OCI-LY3 (cell line): ENCODE results near the gene SLC12A7.

Source experiments
- H2AFZ ChIP-seq: fragments of 200-600, 300-600 bp; shearing (Covaris generic); 2 replicates; pipeline ENCODE4 v1.6.0; 2014; ENCODE audit warnings: antibody characterized with exemption, low read depth, low read length
- H3K27ac ChIP-seq: fragments of 200-600, 300-600 bp; sonication (generic); 2 replicates; pipeline ENCODE4 v1.5.1; 2014; ENCODE audit warnings: mild to moderate bottlenecking, low read length, moderate library complexity, mixed read lengths
- H3K27me3 ChIP-seq: fragments of 200-600, 300-600 bp; sonication (generic); 2 replicates; pipeline ENCODE4 v1.6.1; 2014; ENCODE audit warnings: low read depth, low read length, mixed read lengths
- H3K36me3 ChIP-seq: fragments of 200-600, 300-600 bp; sonication (generic); replicated peaks from 2 replicates; pipeline ENCODE3; 2014; ENCODE audit warnings: low read depth, low read length, mixed read lengths
- H3K4me1 ChIP-seq: fragments of 300-600, 200-600 bp; sonication (generic); 2 replicates; pipeline ENCODE4 v1.6.1; 2014; ENCODE audit warnings: low read length, mixed read lengths
- H3K4me2 ChIP-seq: fragments of 200-600, 300-600 bp; sonication (generic); 2 replicates; pipeline ENCODE4 v1.6.1; 2014; ENCODE audit warnings: low read length, mixed read lengths
- H3K4me3 ChIP-seq: fragments of 300-600, 200-600 bp; sonication (generic); 2 replicates; pipeline ENCODE4 v1.5.1; 2014; ENCODE audit warnings: antibody characterized with exemption, mild to moderate bottlenecking, low read length, moderate library complexity
- H3K79me2 ChIP-seq: fragments of 300-600, 200-600 bp; shearing (Covaris generic); 2 replicates; pipeline ENCODE4 v1.6.1; 2014; ENCODE audit warnings: mild to moderate bottlenecking, low read length, mixed read lengths
- H3K9ac ChIP-seq: fragments of 300-600, 200-600 bp; shearing (Covaris generic); 2 replicates; pipeline ENCODE4 v1.6.0; 2014; ENCODE audit warnings: mild to moderate bottlenecking, low read length, moderate library complexity
- H3K9me3 ChIP-seq: fragments of 200-600, 300-600 bp; shearing (Covaris generic); 2 replicates; pipeline ENCODE4 v1.6.1; 2014; ENCODE audit warnings: low read length, mixed read lengths; ENCODE audit not compliant: insufficient read depth
- H4K20me1 ChIP-seq: fragments of 200-600, 300-600 bp; sonication (generic); 2 replicates; pipeline ENCODE4 v1.6.1; 2016; ENCODE audit warnings: low read length, mixed read lengths; ENCODE audit not compliant: insufficient read depth
- EZH2phosphoT487 ChIP-seq: fragments of 200-600 bp; shearing (Covaris generic); IDR thresholded peaks from 2 replicates; pipeline ENCODE4 v1.6.1; 2018; ENCODE audit warnings: antibody characterized with exemption, mixed run types, low read depth
- TF ChIP-seq, protein P1 (sequence below): fragments of 200-600, 300-600 bp; sonication (generic); IDR thresholded peaks from 2 replicates; pipeline ENCODE4 v1.5.1; 2014; ENCODE audit warnings: antibody characterized with exemption, low read length, low read depth

Gene SLC12A7

DNA sequence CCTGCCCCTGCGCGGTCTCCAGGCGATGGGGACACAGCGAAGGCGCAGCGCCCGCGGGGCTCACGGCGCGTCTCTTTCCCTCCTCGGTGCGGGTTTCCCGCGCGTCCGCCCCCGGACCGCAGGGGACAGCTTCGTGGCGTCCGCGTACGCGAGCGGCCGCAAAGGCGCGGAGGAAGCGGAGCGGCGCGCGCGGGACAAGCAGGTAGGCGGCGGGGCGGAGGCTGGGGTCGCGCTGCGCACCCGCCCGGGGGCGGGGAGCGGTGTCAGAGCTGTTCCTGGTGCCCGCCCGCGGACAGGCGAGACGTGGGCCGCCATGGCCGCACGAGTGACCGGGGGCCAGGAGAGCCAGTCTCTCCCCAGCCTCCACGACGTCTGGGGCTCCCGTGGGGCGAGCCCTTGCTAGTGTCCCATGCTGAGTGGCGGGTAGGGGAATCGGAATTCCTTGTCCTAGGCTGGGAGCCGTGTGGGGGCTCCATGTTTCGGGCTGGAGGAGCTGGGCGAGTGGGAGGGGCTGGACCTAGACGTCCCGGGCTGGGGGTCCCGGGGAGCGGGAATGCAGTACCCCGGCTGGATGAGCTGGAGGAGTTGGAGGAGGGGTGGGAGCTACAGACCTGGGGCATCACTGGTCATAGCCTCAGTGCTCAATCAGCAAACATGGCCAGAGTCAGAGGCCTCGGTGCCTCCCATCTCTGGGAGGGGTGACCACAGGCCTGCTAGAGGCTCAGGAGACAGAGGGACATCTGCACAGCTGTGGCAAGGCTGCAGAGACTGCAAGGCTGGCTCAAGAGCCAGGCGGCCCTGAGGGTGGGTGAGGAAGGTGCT is 102.3 kb downstream of the SLC12A7 start:
- no peak overlapping the region for H3K27ac ChIP-seq
- H3K79me2 ChIP-seq: no peaks in the 10 kb centered on the region
- H3K9me3 ChIP-seq: no peaks in the 10 kb centered on the region
- no peaks in the 10 kb centered on the region for H3K27me3 ChIP-seq
- H3K4me2 ChIP-seq: no peak overlapping the region
- H3K4me1 ChIP-seq: no peaks in the 10 kb centered on the region
- TF ChIP-seq, protein P1, sequence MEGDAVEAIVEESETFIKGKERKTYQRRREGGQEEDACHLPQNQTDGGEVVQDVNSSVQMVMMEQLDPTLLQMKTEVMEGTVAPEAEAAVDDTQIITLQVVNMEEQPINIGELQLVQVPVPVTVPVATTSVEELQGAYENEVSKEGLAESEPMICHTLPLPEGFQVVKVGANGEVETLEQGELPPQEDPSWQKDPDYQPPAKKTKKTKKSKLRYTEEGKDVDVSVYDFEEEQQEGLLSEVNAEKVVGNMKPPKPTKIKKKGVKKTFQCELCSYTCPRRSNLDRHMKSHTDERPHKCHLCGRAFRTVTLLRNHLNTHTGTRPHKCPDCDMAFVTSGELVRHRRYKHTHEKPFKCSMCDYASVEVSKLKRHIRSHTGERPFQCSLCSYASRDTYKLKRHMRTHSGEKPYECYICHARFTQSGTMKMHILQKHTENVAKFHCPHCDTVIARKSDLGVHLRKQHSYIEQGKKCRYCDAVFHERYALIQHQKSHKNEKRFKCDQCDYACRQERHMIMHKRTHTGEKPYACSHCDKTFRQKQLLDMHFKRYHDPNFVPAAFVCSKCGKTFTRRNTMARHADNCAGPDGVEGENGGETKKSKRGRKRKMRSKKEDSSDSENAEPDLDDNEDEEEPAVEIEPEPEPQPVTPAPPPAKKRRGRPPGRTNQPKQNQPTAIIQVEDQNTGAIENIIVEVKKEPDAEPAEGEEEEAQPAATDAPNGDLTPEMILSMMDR: no peak
- no peak for TF ChIP-seq EZH2phosphoT487
- H2AFZ ChIP-seq: no peak overlapping the region
- H3K4me3 ChIP-seq: no peak overlapping the region
- no peaks in the 10 kb centered on the region for H3K36me3 ChIP-seq
- H4K20me1 ChIP-seq: no peaks in the 10 kb centered on the region
- H3K9ac ChIP-seq: no peak overlapping the region

DNA sequence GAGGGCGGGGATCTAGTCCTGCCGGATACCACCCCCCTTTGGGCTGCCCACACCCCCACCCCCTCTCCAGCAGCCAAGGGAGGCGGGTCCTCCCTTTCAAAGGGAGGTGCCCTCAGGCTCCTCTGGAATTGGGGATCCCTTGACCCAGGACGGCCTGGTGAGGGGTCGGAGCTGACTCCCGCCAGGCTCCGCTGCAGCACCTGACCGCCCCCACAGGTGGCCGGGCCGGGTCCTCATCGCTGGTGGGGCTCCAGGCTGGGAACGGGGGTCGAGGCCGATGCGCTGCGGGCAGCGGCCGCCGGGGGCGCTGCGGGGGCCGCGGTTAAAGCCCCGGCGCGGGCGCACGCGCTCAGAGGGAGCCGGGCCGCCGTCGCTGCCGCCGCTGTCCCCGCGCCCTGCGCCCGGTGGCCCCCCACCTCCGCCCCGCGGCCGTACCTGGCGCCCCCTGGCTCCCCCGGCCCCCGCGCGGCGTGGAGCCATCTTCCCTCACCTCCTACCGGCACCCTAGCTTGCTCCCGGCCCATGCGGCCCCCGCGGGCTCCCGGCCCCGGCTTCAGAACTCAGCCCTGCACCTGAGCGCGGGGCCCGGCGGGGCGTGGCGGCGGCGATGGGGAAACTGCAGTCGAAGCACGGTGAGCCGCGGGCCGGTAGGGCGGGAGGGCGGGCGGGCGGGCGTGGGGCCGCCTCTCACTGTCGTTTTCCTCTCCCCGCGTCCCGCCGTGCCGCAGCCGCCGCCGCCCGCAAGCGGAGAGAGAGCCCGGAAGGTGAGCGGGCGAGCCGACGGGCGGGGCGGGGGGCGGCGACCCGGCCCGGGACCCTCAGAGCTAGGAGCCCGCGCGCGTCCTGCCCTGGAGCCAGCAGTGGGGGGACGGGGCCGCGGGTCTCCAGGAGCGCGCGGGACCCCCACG is 103.2 kb downstream of the SLC12A7 start, which contains the start of gene NKD2:
Gene NKD2 (plus strand): TSS at position 352 of the 908 bp plus-strand sequence. CDS start 256 bp downstream, at position 608.
- Histone ChIP-seq H3K27me3 (no peaks in the 10 kb centered on the region), H3K4me1 (no peaks in the 10 kb centered on the region), H3K4me2 (no peak within 1 kb of the TSS), H4K20me1 (no peaks in the 10 kb centered on the region), H3K79me2 (no peaks in the 10 kb centered on the region), H3K9me3 (no peaks in the 10 kb centered on the region), H3K36me3 (no peaks in the 10 kb centered on the region), H3K9ac (no peak within 1 kb of the TSS), H3K27ac (no peak within 1 kb of the TSS), H3K4me3 (no peak within 1 kb of the TSS), H2AFZ (no peak within 1 kb of the TSS)
- no peak for TF ChIP-seq EZH2phosphoT487

DNA sequence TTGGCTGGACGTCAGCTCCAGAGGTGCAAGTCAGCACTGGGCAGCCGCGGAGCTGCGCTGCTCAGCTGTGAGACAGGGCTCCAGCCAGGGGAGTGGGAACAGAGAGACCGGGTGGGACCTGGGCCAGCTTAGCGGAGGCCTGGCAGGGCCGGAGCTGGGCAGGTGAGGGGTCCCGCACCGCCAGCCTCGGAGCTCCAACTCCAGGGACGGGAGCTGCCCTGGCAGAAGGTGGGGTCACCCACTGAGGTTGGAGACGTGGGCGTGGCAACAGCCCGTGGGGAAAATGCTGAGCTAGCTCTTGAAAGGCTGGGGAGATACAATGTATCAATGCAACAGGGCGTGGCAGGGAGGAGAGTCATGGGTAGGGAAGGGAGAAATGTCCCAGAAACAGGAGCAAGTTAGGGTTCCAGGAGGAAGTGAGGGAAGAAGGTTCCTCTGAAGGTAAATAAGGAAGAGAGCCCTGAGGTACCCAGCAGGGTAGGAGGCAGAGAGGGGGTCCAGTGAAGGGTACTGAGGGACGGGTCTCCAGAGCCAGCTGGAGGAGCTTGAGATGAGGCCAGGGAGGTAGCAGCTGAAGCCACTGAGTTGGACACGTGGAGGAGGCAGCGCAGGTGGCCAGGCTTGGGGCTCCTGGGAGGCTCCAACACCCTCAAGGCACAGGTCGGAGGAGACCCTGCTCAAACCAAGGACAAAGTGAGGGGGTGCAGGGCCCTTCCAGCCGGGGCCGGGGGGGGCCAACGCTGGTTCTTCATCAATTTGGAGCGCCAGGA is 104.0 kb downstream of the SLC12A7 start:
- no peak overlapping the region for H3K4me2 ChIP-seq
- no peaks in the 10 kb centered on the region for H3K9me3 ChIP-seq
- H3K27me3 ChIP-seq: no peaks in the 10 kb centered on the region
- no peak overlapping the region for H3K27ac ChIP-seq
- H3K4me3 ChIP-seq: no peak overlapping the region
- no peaks in the 10 kb centered on the region for H4K20me1 ChIP-seq
- no peaks in the 10 kb centered on the region for H3K4me1 ChIP-seq
- no peak overlapping the region for H3K9ac ChIP-seq
- no peak for TF ChIP-seq EZH2phosphoT487
- TF ChIP-seq, protein P1: no peak
- H3K79me2 ChIP-seq: no peaks in the 10 kb centered on the region
- no peak overlapping the region for H2AFZ ChIP-seq
- H3K36me3 ChIP-seq: no peaks in the 10 kb centered on the region

DNA sequence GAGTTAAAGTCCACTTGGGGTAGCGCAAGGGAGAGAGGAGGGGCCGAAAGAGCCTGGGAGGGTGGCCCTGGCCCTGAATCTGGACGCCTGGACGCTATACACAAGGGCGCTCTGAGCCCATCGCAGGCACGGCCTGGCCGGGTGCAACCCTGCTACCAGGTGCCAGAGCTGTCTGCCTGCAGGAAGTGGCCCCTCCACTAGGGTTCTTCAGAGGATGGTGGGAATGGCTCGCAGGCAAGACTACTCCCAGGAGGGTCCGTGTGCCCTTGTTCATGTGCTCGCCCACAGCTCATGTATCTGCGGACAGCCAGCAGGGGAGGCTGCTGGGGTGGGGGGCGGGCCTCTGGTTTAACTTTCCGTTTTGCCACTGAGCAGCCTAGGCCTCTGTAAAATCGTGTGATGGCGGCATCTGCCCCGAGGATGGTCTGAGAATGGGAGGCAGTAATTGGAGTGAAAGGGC is 104.6 kb downstream of the SLC12A7 start:
- H4K20me1 ChIP-seq: no peaks in the 10 kb centered on the region
- no peaks in the 10 kb centered on the region for H3K79me2 ChIP-seq
- no peaks in the 10 kb centered on the region for H3K36me3 ChIP-seq
- H3K4me1 ChIP-seq: no peaks in the 10 kb centered on the region
- H3K9me3 ChIP-seq: no peaks in the 10 kb centered on the region
- TF ChIP-seq, protein P1: no peak
- H3K4me2 ChIP-seq: no peak overlapping the region
- no peaks in the 10 kb centered on the region for H3K27me3 ChIP-seq
- H3K9ac ChIP-seq: no peak overlapping the region
- no peak overlapping the region for H3K4me3 ChIP-seq
- H3K27ac ChIP-seq: no peak overlapping the region
- H2AFZ ChIP-seq: no peak overlapping the region
